ENCODE measurements around the gene GJC2.

DNA sequence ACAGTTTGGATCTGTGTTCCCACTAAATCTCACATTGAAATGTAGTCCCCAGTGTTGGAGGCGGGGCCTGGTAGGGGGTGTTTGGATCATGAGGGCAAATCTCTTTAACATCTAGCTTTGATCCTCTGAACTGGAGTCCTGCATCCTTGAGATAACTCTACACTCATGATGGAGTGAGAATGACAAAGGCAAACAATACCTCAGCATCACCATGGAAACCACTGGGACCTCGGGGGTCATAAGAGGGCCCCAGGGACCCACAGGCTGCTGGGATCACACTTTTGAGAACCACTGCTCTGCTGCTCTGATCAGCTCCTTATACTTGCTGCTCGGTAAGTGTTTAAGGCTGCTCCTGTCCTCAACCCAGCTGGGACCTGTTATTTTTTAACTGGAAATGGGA is 44.7 kb downstream of the GJC2 start:
- TF ChIP-seq, protein P1, sequence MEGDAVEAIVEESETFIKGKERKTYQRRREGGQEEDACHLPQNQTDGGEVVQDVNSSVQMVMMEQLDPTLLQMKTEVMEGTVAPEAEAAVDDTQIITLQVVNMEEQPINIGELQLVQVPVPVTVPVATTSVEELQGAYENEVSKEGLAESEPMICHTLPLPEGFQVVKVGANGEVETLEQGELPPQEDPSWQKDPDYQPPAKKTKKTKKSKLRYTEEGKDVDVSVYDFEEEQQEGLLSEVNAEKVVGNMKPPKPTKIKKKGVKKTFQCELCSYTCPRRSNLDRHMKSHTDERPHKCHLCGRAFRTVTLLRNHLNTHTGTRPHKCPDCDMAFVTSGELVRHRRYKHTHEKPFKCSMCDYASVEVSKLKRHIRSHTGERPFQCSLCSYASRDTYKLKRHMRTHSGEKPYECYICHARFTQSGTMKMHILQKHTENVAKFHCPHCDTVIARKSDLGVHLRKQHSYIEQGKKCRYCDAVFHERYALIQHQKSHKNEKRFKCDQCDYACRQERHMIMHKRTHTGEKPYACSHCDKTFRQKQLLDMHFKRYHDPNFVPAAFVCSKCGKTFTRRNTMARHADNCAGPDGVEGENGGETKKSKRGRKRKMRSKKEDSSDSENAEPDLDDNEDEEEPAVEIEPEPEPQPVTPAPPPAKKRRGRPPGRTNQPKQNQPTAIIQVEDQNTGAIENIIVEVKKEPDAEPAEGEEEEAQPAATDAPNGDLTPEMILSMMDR (conservative IDR thresholded peaks at IDR 0.05; ENCODE audit: low read length) = no peak
- no peak for TF ChIP-seq EZH2phosphoT487 (IDR thresholded peaks at IDR 0.05; ENCODE audit: borderline replicate concordance)
